Lung (tissue), 12 donors: Measurements from ENCODE around the gene ERFE. TPM values are rescaled to one million over a fixed set of nuclear protein-coding genes. Genes with fewer than 3 reads are reported as not detected.

ENCODE experiments used
- ATAC-seq: fragments of 200-7000 bp; cut with Tn5 transposase; one replicate; pipeline ENCODE4 v1.9.1; 2020; ENCODE audit warnings: moderate number of reproducible peaks; ENCODE audit not compliant: insufficient read depth, low FRiP score
- DNase-seq, 3 donors: peaks; one replicate each; pipeline ENCODE4 v3.0.0-alpha.2; 2013 to 2017
- H3K27ac ChIP-seq, 2 donors: one replicate each; pipeline ENCODE4 v1.5.1; 2013; ENCODE audit warnings: mild to moderate bottlenecking in 2 of 2, moderate library complexity in 2 of 2, control low read depth in 1 of 2, inconsistent platforms in 1 of 2, low read depth in 1 of 2, low read length in 1 of 2
- H3K27me3 ChIP-seq, 3 donors: one replicate each; pipeline ENCODE4 v1.5.1; 2013; ENCODE audit warnings: low read length in 2 of 3; ENCODE audit not compliant: control insufficient read depth in 3 of 3, insufficient read depth in 3 of 3
- H3K36me3 ChIP-seq, 4 donors: one replicate each; pipeline ENCODE4 v1.5.1; 2013; ENCODE audit warnings: low read length in 4 of 4, mild to moderate bottlenecking in 1 of 4, moderate library complexity in 1 of 4; ENCODE audit not compliant: control insufficient read depth in 4 of 4, insufficient read depth in 4 of 4
- H3K4me1 ChIP-seq, 5 donors: one replicate each; pipeline ENCODE4 v1.5.1; 2013; ENCODE audit warnings: low read length in 5 of 5, mild to moderate bottlenecking in 2 of 5, moderate library complexity in 1 of 5; ENCODE audit not compliant: control insufficient read depth in 5 of 5, insufficient read depth in 5 of 5
- H3K4me3 ChIP-seq: one replicate; pipeline ENCODE4 v1.5.1; 2013; ENCODE audit warnings: mild to moderate bottlenecking, control low read depth, moderate library complexity
- H3K9ac ChIP-seq, 2 donors: one replicate each; pipeline ENCODE4 v1.5.1; 2013; ENCODE audit warnings: low read length in 2 of 2, control low read depth in 1 of 2; ENCODE audit not compliant: insufficient read depth in 1 of 2
- H3K9me3 ChIP-seq, 4 donors: one replicate each; pipeline ENCODE4 v1.5.1; 2013; ENCODE audit warnings: low read length in 3 of 4, mild to moderate bottlenecking in 1 of 4, moderate library complexity in 1 of 4; ENCODE audit not compliant: control insufficient read depth in 4 of 4, insufficient read depth in 3 of 4
- WGBS, 2 donors: extraction: QIAGEN DNeasy Blood & Tissue Kit; methylation state at CpG; one replicate each; pipeline ENCODE4 v1.1.7; 2013; 5-methylcytosine and 5-hydroxymethylcytosine counted together
- polyA plus RNA-seq, 2 donors: library from polyadenylated mRNA; stranded (reverse); fragments of 200-250 nt; gene quantifications; one replicate each; pipeline ENCODE4 v1.2.1, GENCODE V29; 2013
- total RNA-seq, 2 donors: library from RNA; depleted of rRNA in 1 of 2; stranded (reverse); fragments of >200 nt in 1 of 2; gene quantifications; one replicate each; pipeline ENCODE4 v1.2.1, GENCODE V29; 2014 to 2021
- TF ChIP-seq, protein P1 (sequence below): IDR thresholded peaks from 2 replicates; pipeline ENCODE4 v1.5.1; 2012; ENCODE audit warnings: mild to moderate bottlenecking; ENCODE audit errors: control extremely low read depth, extremely low read depth
- donor health status: control.
- donor health status: control.
- donor health status: Bipolar disorder and iron deficiency.
- donor health status: healthy.
- donor health status: DM: yes; HTN: yes; CAD: no.

The ERFE gene
- total and polyA plus RNA-seq, 4 donors = 0.52 to 0.54 (median 0.54) TPM; not detected in 1

DNA sequence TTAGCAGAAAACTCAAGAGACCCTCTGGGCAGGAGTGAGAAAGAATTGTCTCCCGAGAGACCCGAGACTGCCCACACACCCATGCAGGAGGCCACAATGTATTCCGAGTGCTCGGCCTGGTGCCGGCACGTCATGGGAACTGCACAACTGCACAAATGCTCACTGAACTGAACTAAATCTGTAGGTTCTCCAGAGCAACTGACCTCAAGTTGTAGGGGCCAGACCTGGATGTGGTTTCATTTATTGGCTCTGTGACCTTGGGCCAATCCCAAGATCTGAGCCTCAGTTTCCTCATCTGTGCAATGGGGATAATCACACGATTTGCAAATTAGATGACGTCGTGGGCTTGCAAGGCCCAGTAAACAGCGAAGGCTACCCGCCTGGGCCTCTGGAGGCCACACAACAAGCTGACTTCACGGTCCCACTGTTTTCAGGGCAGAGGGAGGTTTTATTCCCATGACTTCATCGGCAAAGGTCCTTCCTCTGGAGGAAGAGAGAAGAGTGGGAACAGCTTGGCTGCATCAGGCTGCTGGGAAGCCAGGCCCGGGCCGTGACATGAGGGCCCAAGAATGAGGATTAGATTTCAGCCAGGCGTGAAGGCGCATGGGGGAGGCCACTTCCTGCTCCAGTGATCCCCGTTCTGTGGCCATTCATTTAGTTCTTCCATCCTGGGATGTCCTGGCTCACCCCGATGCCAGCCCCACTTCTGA lies 3.6 kb upstream of the ERFE start:
- Histone ChIP-seq H3K9me3 (no peaks in the 10 kb centered on the region), H3K36me3 (no peaks in the 10 kb centered on the region), H3K4me1 (peaks cover 0 to 12% (median 0%) of the 10 kb centered on the region in 5 donors), H3K9ac (no peak overlapping the region), H3K4me3 (no peak overlapping the region), H3K27ac (no peak overlapping the region), H3K27me3 (peaks cover 0 to 9% (median 6%) of the 10 kb centered on the region in 3 donors)
- DNase-seq (peak; percentile 50 to 77 (median 53)), ATAC-seq (no peak)
- TF ChIP-seq, protein P1, sequence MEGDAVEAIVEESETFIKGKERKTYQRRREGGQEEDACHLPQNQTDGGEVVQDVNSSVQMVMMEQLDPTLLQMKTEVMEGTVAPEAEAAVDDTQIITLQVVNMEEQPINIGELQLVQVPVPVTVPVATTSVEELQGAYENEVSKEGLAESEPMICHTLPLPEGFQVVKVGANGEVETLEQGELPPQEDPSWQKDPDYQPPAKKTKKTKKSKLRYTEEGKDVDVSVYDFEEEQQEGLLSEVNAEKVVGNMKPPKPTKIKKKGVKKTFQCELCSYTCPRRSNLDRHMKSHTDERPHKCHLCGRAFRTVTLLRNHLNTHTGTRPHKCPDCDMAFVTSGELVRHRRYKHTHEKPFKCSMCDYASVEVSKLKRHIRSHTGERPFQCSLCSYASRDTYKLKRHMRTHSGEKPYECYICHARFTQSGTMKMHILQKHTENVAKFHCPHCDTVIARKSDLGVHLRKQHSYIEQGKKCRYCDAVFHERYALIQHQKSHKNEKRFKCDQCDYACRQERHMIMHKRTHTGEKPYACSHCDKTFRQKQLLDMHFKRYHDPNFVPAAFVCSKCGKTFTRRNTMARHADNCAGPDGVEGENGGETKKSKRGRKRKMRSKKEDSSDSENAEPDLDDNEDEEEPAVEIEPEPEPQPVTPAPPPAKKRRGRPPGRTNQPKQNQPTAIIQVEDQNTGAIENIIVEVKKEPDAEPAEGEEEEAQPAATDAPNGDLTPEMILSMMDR = no peak
- WGBS, 2 donors = 81 to 85% methylated on average over 19 of the region's 19 CpGs

DNA sequence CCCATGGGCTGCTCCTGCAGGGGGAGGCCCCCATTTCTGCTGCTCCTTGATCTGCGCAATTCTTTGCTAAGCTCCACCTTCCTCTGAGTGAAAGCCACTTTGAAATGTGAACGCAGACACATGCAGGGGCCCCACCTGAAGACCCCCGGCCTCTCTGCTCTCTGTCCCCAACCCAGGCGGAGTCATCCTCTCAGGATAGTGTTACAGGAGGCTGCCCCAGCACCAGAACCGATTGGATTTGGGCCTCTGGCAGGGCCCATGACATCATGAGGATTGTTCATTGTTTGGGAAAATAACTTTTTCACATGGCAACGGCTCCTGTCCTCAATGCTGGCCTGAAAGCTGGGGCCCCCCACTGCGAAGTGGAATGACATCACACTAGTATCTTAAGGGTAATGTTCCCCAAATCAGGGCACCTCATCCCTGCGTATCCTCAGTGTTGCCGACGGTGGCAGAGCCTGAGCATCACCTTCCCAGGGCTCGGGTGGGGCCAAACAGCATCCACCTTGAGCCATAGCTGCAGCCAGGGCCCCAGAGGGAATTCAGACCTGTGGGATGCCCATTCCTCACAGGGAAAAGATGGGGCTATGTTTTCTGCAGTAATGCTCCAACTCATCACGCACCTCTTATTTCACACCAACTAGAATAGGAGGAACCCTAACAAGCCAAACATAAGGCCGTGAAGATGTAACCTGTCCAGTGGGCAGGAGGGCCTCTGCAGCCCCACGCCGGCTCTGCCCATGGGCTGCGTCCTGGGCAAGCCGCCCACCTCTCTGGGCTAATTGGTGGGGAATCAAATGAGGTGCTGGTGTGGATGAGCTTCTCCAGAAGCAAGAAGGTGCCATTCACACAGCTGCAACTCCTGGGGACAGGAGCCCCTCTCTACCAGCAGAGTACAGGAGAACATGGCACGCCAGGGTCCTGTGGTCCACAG lies 2.7 kb upstream of the ERFE start:
- Histone ChIP-seq H3K27ac (no peak overlapping the region), H3K9ac (no peak overlapping the region), H3K27me3 (peaks cover 0 to 9% (median 9%) of the 10 kb centered on the region in 3 donors), H3K4me1 (peaks cover 0 to 12% (median 0%) of the 10 kb centered on the region in 5 donors), H3K36me3 (no peaks in the 10 kb centered on the region), H3K4me3 (no peak overlapping the region), H3K9me3 (no peaks in the 10 kb centered on the region)
- 83 to 87% methylated on average over 18 of the region's 18 CpGs for WGBS, 2 donors
- no peak for DNase-seq
- TF ChIP-seq, protein P1 = no peak
- ATAC-seq = no peak

DNA sequence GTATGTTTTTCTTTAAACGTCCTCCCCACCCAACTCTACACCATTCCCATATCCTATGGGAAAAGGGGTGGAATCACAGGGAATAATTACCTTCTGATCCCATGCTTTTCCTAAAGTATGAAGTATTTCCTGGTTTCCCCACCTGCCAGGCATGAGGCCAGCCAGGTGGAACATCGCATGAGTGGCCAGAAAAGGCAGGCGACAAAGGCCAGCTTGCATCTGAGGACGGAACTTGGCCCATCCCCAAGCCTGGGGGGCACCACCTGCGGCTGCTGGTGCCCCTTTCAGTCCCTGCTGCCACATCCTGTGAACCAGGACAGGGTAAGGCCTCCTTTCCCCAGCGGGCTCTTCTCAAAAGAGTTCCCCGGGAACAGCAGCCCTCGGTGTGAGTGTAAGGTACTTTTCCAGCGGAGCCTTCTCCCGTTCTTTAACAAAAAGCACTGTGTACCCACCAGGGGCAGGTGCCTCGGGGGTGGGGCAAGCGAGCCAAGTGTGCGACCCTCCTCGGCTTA lies 1.2 kb upstream of the ERFE start:
- ATAC-seq (no peak), DNase-seq (no peak)
- Histone ChIP-seq H3K4me1 (peaks cover 0 to 17% (median 4%) of the 10 kb centered on the region in 5 donors), H3K4me3 (no peak overlapping the region), H3K27me3 (peaks cover 0 to 11% (median 9%) of the 10 kb centered on the region in 3 donors), H3K9me3 (no peaks in the 10 kb centered on the region), H3K27ac (no peak overlapping the region), H3K9ac (no peak overlapping the region), H3K36me3 (no peaks in the 10 kb centered on the region)
- WGBS, 2 donors = 74 to 79% methylated on average over 14 of the region's 14 CpGs
- TF ChIP-seq, protein P1 = no peak
